ENCODE data around the gene CUBN.

Gene CUBN

GRCh38 chr10:16811292-16811691 lies 318.3 kb downstream of the CUBN start:
- no peak for DNase-seq

- DNase-seq: peak; percentile 12
These were observed 320.4 kb downstream of the CUBN start for GRCh38 chr10:16809074-16809718.

GRCh38 chr10:16804123-16804522 lies 325.5 kb downstream of the CUBN start:
- no peak for DNase-seq

- DNase-seq: no peak
These were observed 326.1 kb downstream of the CUBN start for GRCh38 chr10:16803464-16803863.

GRCh38 chr10:16799621-16800020 lies 330.0 kb downstream of the CUBN start:
- no peak for DNase-seq

GRCh38 chr10:16798571-16798970 lies 331.0 kb downstream of the CUBN start:
- no peak for DNase-seq

DNA sequence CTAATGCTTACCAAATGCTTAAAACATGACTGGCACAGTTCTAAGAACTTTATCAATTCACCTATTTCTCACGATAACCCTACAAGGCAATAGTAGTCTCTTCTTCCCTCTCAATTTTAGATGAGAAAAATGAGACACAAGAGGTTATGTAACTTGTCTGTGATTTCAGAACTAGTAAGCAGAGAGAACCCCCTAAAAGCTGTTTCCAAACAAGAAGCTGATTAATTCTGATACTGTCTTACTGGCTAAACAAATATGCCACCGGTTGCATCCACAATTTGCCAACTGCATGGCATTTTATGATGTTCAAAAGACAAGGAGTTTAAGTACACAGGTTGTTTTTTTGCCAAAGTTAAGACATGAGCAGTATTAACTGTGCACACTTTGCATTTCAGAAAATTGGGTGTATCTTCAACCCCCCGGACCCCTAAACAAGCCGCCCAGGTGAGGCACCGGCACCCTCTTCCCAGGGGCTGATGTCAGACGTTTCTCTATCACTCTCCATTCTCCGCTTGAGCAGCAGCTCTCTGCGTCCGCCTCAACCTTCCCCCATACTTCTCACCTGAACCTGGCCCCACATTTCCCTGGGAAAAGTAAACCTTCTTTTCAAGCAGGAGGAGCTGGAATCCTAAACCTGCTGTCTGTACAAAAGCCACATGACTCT lies 334.1 kb downstream of the CUBN start:
- no peak for DNase-seq

- DNase-seq: no peak
These were observed 335.6 kb downstream of the CUBN start for GRCh38 chr10:16794005-16794404.

GRCh38 chr10:16792675-16793074 lies 336.9 kb downstream of the CUBN start:
- DNase-seq: no peak

DNA sequence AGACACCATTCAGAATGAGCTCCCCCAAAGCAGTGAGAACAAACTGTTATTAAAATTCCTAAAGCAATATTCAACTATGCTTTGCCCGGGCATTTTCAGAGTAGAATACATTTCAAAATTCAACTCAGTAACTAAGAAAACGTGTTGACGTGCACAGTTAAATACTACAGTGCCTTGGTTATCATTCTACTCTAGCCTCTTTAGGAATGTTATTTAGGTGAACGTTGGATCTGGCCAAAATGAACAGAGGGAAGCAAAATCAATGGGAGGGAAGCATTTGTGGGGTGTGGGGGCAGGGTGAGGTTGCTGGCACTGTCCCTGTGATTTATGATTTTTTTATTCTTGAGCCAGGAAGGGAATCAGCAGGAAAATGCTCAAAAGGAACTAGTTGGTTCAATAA lies 339.8 kb downstream of the CUBN start:
- no peak for DNase-seq

DNA sequence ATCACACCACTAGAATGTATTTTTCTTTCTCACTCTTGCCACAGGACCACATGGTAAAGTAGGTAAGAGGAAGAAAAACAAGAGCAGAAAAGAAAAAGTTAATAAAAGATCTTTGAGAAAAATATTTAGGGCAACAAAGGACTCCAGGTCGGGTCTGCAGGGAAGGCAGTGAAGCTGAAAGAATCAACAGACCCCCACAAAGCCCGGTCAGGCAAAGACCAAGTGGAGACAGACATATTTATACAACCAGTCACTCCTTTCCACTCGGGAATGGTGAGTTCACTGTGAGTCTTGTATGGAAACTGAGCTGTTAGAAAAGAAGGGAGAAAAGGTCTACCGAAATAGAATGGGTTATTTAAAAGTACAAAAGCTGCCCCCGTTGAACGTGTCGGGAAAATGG lies 340.4 kb downstream of the CUBN start:
- no peak for DNase-seq

DNA sequence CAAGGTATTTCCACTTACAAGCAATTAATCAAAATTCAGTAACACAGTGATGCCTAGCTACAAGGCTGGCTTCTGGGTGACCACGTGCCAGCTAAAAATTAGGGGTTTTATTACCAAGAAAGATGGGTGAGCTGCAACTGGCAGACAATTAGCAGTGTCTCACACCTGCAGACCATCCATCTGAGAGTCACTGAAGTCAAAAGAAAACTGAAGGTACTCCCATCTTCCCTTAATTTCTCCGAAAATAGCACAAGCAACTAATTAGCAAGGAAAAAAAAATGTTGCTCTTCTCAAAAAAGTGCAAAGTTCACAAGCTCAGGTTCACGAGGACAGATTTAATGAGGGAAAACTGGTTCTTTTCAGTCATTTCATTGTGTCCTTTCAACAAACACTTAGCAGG lies 340.8 kb downstream of the CUBN start:
- DNase-seq: no peak

DNA sequence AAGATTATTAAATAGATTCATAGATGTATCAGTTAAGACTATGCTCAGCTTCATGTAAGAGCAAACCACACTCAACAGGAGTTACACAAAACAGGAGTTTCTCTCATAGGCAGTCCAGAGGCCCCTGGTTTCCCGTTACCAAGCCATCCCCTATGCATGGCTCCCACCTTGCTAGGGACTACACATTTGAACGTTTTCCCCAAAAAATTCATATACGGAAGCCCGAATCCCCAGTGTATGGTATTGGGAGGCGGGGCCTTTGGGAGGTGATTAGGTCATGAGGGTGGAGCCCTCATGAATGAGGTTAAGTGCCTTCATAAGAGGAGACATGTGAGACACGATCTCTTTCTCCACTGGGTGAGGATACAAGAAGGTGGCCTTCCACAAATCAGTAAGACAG lies 341.5 kb downstream of the CUBN start:
- DNase-seq: no peak

- DNase-seq: no peak
These were observed 342.2 kb downstream of the CUBN start for GRCh38 chr10:16787361-16787791.

DNA sequence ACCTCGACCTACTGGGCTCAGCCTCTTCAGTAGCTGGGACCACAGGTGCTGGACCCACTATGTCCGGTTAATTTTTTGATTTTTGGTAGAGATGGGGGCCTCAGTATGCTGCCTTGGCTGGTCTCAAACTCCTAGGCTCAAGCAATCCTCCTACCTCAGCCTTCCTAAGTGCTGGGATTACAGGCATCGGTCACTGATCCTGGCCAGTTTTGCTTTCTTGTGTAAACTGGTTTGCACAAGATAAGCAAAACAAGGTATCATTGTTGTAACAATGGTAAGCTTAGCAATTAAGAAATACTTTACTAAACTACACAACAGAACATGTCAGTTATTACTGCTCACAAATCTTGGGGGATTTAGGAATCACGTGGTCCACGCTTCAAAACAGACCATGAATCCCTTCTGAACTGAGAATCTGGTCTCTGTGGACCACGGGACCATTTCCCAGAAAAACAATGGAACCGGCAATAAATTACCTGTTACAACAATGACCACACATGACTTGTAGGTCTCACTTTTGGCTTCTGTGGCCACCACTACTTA lies 349.2 kb downstream of the CUBN start:
- no peak for DNase-seq

DNA sequence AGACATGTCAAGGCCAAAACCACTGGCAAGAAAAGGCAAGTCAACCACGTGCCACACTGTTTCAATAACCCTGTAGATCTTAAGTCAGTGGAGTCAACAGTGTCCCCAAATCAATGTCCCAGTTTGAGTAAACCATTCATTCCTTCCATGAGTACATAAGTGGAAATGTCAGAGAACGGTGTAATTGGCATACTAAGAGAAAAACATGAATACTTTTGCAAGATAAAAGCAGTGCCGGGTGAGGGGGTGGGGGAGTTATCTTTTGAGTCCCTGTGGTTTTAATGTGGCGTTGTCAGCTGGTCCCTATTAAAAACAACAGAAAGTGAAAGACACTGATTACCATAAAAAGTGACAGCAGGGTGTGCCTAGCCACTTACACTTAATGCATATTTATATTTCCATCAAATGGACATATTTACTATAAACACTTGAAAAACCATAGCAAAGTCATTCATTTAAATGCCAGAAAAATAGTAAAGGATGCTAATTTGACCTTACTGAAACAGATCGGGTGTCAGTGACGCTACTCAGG lies 350.2 kb downstream of the CUBN start:
- no peak for DNase-seq

DNA sequence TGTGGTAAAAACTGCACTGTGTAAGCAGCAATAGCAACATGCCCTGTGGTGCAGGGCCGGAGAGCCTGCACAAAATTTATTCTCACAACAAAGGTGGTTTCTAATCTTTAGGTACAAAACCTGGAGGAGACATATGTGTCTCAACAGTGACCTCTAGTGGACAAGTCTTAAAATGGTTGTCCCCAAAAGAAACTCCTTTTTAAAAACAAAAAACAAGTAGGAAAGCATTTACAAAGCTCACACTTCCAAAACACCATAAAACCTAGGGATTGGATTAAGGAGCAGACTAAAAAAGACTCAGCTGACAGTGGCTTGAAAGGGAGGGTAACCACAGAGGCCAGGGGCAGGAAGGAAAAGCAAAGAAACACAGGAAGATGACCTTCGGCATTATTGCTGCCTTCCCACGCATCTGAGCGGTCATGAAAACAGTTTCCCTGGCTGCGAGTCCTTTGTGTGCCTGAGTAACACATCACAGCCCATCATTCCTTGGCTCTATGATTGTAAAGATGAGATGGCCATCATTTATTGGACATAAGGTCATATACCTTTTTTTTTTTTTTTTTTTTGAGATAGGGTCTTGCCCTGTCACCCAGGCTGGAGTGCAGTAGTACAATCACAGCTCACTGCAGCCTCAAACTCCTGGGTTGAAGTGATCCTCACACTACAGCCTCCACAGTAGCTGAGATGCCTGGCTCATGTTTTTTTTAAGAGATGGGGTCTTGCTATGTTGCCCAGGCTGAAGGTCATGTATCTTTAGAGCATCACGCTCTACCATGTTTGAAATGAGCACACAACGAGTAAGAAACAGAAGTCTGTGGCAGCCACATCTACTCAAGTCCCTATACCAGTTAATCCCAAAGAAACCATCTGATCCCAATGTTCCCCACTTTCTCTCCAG lies 351.9 kb downstream of the CUBN start:
- peak; percentile 56 for DNase-seq

DNA sequence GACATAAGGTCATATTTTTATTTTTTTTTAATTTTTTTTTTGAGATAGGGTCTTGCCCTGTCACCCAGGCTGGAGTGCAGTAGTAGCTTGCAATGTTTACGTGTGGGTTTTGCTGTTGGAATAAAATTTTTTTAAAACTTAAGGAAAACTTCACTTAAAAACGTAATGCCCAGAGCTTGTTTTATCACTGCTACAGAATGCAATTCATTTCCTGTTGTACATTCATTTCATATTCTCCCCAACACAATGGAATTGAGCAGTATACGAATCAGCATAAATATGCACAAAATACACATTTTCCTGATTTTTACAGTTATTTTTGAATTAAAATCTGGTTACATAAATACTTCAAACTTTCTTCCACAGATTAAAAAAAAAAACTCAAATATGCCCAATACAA lies 352.7 kb downstream of the CUBN start:
- no peak for DNase-seq

Data from RPMI8226 (cell line).